ENCODE data around the gene PDXDC1.
"Not testable (repeated sequence)": the region's sequence is repeated elsewhere in the genome, so short reads cannot be mapped to it uniquely, and the experiment has no call there.

PDXDC1 gene

DNA sequence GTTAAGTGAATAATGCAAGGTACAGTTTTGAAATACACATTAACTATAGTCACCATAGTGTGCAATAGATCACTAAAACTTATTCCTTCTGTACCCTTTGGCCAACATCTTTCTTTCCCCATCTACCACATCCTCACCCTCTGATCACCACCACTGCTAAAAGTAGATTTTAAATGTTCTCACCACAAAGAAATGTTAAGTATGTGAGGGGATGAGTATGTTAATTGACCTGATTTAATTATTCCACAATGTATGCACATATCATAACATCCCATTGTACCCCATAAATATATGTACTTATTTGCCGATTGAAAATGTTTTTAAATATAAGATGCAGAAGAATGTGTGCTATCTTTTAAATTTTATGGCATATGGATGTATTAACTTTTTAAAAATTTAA lies 188.2 kb downstream of the PDXDC1 start:
- DNase-seq (ENCODE audit: low read depth) = not testable (repeated sequence)

DNA sequence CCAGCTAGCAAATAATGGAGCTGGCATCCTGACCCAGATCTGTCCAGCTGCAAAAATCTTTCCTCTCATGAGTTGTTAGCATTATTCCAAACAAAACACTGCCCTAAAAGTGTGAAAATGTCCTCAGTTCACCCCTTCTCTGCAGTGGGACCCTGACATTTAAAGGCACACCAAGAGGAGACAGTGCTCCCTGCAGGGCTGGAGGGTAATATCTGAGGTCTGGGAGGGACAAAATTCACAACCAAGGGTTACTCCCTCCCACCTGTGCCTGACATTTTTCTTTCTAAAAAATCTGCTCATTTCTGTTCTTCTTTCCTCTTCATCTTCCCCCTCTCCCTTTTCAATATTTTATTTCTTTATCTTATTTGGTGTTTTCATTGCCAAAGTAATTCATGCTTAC lies 191.4 kb downstream of the PDXDC1 start:
- DNase-seq (ENCODE audit: low read depth) = not testable (repeated sequence)

DNA sequence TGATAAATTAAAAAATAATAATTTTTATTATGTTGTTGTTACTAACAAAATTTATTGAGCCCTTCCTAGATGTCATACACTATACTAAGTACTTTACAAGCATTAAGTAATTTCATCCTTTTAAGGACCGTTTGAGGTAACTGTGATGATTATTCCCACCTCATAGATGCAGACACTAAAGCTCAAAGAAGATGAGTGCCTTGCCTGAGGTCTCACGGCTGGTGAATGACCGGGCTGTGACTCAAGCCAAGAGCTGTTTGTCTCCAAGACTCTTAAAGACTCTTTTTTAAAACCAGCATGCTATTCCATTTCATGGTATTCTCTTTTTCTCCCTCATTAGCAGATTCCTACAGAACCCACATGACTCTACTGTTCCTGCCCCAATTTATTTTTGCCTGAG lies 193.5 kb downstream of the PDXDC1 start:
- DNase-seq (ENCODE audit: low read depth) = not testable (repeated sequence)

DNA sequence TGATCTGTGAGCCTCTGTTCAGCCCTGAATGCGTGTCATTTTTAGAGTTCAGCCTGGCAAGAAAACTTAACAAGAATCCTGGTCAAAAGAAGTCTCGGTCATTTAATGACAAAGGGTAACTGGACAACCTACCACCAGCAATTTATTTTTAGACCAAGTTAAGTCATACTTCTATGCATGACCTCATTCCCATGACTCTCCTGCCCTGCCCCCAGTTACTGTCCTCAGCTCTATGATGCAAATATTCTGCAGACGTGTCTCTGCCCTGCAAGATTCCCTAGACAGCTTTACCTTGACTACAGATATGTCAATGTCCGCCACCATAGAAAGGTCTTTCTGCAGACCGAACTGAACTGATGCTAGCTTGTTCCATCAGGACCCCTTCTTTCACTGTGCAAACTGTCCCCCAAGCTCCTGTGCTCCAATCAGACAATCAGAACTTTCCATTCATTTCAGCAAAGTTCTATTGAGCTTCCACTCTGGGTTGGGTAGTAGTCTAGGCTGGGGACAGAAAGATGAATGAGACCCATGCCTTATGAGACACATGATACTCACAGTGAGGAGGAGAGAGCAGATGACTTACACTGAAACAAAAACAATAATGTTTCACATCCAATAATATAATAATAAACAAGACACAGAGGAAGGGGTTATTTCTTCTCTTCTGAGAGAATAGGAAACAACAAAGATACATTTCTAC lies 194.3 kb downstream of the PDXDC1 start:
- DNase-seq (ENCODE audit: low read depth) = not testable (repeated sequence)

DNA sequence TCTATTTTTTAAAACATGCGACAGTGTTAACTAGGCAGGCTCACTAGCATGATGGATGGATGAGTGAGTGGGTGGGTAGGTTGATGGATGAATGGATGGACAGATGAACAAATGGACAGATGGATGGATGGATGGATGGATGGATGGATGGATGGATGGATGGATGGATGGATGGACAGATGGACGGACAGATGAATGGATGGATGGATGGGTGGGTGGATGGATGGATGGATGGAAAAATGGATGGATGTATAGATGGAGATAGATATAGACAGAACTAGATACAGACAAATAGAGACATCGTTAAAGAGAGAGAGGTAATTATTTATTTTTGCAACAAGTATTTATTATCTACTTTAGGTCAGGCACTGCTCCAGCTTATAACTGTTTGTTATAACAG lies 205.1 kb downstream of the PDXDC1 start:
- not testable (repeated sequence) for DNase-seq (ENCODE audit: low read depth)

DNA sequence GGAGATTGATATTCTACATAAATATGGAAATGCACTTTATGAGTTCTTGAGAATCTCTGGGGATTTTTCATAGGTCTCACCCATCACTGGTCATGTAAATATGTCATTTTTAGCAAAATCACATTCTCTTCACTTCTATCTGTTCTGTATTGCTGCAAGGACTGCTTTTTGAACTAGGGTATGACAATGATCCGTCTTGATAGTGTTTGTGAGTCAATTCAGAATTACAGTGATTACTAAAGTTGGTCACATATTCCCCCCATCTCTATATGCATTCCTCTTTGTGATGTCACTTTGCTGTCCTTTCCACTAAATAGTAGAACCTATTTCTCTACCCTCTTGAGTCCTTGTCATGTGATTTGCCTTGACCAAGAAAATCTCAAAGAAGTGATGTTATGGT lies 206.1 kb downstream of the PDXDC1 start:
- DNase-seq (ENCODE audit: low read depth) = not testable (repeated sequence)

DNA sequence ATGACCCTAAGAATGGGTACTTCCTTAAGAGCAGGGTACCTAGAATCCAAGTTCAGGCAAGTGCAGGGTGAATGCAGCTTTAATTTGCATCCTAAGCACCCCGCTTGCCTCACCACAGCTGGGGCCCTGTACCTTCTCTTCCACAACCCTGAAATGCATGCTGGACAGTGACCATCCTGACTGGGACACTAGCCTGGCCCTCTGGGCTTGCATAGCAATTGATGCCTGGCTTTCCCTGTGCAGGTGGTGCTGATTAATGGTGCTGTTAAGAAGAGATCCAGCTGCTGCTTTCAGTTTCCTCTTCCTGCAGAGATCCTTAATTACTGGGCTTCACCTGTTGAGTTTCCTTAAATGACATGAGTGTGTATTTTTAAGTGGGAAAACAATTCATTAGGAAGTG lies 209.2 kb downstream of the PDXDC1 start:
- DNase-seq (ENCODE audit: low read depth) = not testable (repeated sequence)

Measured in GM04503 (cell line).